Activated CD8-positive, alpha-beta memory T cell treated with anti-CD3 and anti-CD28 coated beads, Interleukin-2, amount 50 U/mL, for 1 hour (primary cell): Measurements from ENCODE around the gene ZNF667.

ENCODE experiments used
- DNase-seq: peaks from one replicate; pipeline ENCODE4 v3.0.0-alpha.2; 2020; ENCODE audit errors: extremely low read depth

Gene ZNF667

GRCh38 chr19:56476651-56477428 is at the start of gene ZNF667:
ZNF667 (minus strand) TSS chr19:56477345; CDS start chr19:56462370, 14,975 bp downstream.
- peak; percentile 10 for DNase-seq

GRCh38 chr19:56525214-56525860 is 48.2 kb upstream of the ZNF667 start:
- no peak for DNase-seq

- DNase-seq: no peak
These were observed 31.2 kb upstream of the ZNF667 start for GRCh38 chr19:56508290-56508778.

- peak; percentile 72 for DNase-seq
These were observed 30.5 kb upstream of the ZNF667 start, which contains the start of gene ZNF471 for GRCh38 chr19:56507446-56508289. ZNF471 (plus strand) TSS chr19:56507855; CDS start chr19:56511572, 3,717 bp downstream.

GRCh38 chr19:56504581-56504980 is 27.4 kb upstream of the ZNF667 start:
- no peak for DNase-seq

GRCh38 chr19:56491399-56491798 is 14.3 kb upstream of the ZNF667 start:
- no peak for DNase-seq

GRCh38 chr19:56477429-56478338 is 539 bp upstream of the ZNF667 start:
- peak; percentile 42 for DNase-seq

GRCh38 chr19:56476093-56476492 is 1.1 kb downstream of the ZNF667 start:
- no peak for DNase-seq

GRCh38 chr19:56474308-56474707 is 2.8 kb downstream of the ZNF667 start:
- DNase-seq: no peak

- no peak for DNase-seq
These were observed 35.8 kb downstream of the ZNF667 start for GRCh38 chr19:56441206-56441792.

GRCh38 chr19:56423985-56424353 is 53.2 kb downstream of the ZNF667 start:
- no peak for DNase-seq

GRCh38 chr19:56423276-56423984 is 53.7 kb downstream of the ZNF667 start:
- DNase-seq: no peak

- DNase-seq: no peak
These were observed 72.1 kb downstream of the ZNF667 start for GRCh38 chr19:56405062-56405461.

GRCh38 chr19:56404705-56405056 is 72.5 kb downstream of the ZNF667 start:
- DNase-seq: no peak

GRCh38 chr19:56403764-56404704 is 73.1 kb downstream of the ZNF667 start, which contains the start of gene ZNF583:
ZNF583 (plus strand) TSS chr19:56404332; CDS start chr19:56407115, 2,783 bp downstream.
- DNase-seq: peak; percentile 69

- DNase-seq: no peak
These were observed 73.9 kb downstream of the ZNF667 start for GRCh38 chr19:56403261-56403660.

GRCh38 chr19:56400485-56400884 is 76.7 kb downstream of the ZNF667 start:
- DNase-seq: no peak

GRCh38 chr19:56398809-56399208 is 78.3 kb downstream of the ZNF667 start:
- DNase-seq: no peak
